Nasal cavity respiratory epithelium epithelial cell of viscerocranial mucosa (primary cell): ENCODE measurements around the gene MAP10. TPM values are rescaled to one million over a fixed set of nuclear protein-coding genes. Genes with fewer than 3 reads are reported as not detected.

Source experiments
- total RNA-seq: library from RNA; depleted of rRNA; stranded (reverse); fragments of >200 nt; gene quantifications from 2 replicates; pipeline ENCODE4 v1.2.3, GENCODE V29; 2014

Gene MAP10
- 0.34 and 1.4 TPM in 2 replicates for total RNA-seq

GRCh38 chr1:232805269-232806185 is at the start of gene MAP10:
Gene MAP10 (plus strand): TSS chr1:232805416. CDS start chr1:232805450, 34 bp downstream.

Other genes with a start within 250 kb of the MAP10 start
- 38.6 and 48.6 TPM in 2 replicates for gene SIPA1L2, start 175.3 kb upstream of the MAP10 start, total RNA-seq
- gene NTPCR, start 145.2 kb downstream of the MAP10 start, total RNA-seq: 17.8 and 22.9 TPM in 2 replicates